ENCODE data around the gene ZNF614.

Gene ZNF614

GRCh38 chr19:52028027-52028779 is at the start of gene ZNF614:
Gene ZNF614, minus strand, starts transcription at chr19:52028379. Its CDS starts 2,634 bp downstream, at chr19:52025745.
- TF ChIP-seq GATA3 (IDR thresholded peaks at IDR 0.05; ENCODE audit: low read depth, low read length) = no peak
- no peak for TF ChIP-seq GATA2 (IDR thresholded peaks at IDR 0.05; ENCODE audit: low read depth, low read length)

DNA sequence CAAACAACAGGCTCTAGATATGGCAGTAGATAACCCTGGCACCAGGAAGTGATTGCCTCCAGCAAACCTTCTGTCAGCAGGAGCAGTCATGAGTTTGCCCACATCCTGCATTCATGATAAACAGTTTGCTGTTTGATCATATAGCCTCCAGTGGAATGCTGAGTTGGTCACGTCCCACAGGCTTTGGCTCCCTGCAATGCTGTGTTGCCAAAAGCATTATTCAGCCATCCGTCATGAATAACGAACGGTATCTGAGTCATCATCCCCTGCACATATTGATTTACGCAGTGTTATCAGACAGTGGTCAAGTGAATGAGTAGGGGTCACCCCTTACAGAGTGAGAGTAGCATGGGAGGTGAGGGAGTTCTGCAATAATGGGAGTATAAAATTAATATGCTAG is 42.3 kb upstream of the ZNF614 start:
- TF ChIP-seq GATA2 (IDR thresholded peaks at IDR 0.05; ENCODE audit: low read depth, low read length) (no peak), GATA3 (IDR thresholded peaks at IDR 0.05; ENCODE audit: low read depth, low read length) (no peak)

- TF ChIP-seq GATA2 (IDR thresholded peaks at IDR 0.05; ENCODE audit: low read depth, low read length) (no peak), GATA3 (IDR thresholded peaks at IDR 0.05; ENCODE audit: low read depth, low read length) (no peak)
These were observed 41.5 kb upstream of the ZNF614 start for GRCh38 chr19:52069653-52070052.

DNA sequence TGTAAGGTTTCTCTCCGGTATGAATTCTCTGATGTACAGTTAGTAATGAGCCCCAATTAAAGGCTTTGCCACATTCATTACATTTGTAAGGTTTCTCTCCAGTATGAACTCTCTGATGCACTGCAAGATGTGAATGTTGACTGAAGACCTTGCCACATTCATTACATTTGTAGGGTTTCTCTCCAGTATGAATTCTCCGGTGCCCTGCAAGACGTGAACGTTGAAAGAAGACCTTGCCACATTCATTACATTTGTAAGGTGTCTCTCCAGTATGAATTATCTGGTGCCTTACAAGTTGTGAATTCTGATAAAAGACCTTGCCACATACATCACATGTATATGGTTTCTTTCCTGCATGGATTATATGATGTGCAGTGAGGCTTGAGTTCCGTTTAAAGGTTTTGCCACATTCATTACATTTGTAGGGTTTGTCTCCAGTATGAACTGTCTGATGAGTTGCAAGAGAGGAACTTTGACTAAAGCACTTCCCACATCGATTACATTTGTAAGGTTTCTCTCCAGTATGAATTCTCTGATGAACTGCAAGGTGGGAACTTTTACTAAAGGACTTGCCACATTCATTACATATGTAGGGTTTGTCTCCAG is 38.2 kb upstream of the ZNF614 start:
- TF ChIP-seq GATA3 (IDR thresholded peaks at IDR 0.05; ENCODE audit: low read depth, low read length) (no peak), GATA2 (IDR thresholded peaks at IDR 0.05; ENCODE audit: low read depth, low read length) (no peak)

GRCh38 chr19:52065399-52065798 is 37.2 kb upstream of the ZNF614 start:
- no peak for TF ChIP-seq GATA2 (IDR thresholded peaks at IDR 0.05; ENCODE audit: low read depth, low read length)
- TF ChIP-seq GATA3 (IDR thresholded peaks at IDR 0.05; ENCODE audit: low read depth, low read length) = no peak

DNA sequence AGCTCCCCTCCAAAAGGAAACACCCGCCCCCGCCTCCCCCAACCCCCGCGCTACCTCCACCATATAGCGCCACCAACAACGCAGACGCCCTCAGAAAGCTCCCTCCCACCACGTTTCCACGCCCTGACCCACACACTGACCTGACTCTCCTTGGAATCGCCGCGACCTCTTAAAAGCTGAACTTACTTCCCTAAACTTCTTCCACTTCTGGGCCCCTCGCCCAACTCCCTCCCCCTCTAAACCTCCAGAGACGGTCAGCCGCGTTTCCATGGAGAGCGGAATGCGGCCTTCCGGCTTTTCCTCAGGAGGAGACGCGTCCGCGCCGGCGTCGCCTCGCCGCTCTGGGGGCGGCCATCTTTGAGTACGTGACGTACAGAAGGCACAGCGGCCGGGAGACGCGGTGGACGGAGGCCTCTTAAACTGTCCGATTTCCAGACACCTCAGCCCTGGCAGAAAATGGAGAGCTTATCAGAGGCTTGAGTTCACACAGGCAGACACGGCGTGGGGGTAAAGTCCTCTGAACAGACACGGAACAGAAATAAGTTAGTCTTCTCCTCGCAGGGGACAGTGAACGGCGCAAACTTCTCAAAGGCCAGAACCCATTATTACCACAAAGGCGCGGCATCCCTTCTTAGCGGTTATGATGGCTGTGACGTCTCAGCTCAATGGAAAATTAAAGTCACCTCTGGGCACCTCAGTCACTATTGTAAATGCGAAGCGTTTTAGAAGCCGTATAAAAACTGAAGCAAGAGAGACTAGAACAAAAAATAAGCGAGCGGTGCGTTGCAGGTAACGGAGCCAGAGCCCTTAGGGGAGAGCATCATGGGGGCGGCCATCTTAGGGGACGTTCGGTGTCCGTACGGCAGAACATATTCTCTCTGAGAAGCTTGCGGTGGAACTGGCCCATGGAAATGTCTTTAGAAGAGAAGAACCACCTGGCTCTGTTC is 20.6 kb upstream of the ZNF614 start, which contains the start of gene ZNF432:
Gene ZNF432 (minus strand): TSS at position 284 of the 947 bp plus-strand sequence. CDS start 1,970 bp downstream, outside the sequence.
- no peak for TF ChIP-seq GATA3 (IDR thresholded peaks at IDR 0.05; ENCODE audit: low read depth, low read length)
- no peak for TF ChIP-seq GATA2 (IDR thresholded peaks at IDR 0.05; ENCODE audit: low read depth, low read length)

- TF ChIP-seq GATA3 (IDR thresholded peaks at IDR 0.05; ENCODE audit: low read depth, low read length) (no peak), GATA2 (IDR thresholded peaks at IDR 0.05; ENCODE audit: low read depth, low read length) (no peak)
These were observed 11.0 kb upstream of the ZNF614 start for GRCh38 chr19:52039169-52039568.

DNA sequence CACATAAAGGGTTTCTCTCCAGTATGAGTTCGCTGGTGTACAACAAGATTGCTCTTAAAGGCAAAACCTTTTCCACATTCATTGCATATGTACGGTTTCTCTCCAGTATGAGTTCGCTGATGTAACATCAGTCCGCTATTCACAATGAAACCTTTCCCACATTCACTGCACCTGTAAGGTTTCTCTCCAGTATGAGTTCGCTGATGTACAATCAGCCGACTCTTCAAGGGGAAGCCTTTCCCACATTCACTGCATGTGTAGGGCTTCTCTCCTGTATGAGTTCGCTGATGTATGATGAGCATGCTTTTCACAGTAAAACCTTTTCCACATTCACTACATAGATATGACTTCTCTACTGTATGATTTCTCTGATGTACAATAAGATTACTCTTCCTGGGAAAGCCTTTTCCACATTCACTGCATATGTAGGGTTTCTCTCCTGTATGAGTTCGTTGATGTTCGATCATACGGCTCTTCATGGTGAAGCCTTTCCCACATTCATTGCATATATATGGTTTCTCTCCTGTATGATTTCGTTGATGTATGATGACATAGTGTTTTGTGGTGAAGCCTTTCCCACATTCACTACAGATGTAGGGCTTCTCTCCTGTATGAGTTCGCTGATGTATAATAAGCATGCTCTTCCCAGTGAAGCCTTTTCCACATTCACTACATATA is 6.0 kb upstream of the ZNF614 start:
- TF ChIP-seq GATA2 (IDR thresholded peaks at IDR 0.05; ENCODE audit: low read depth, low read length) (no peak), GATA3 (IDR thresholded peaks at IDR 0.05; ENCODE audit: low read depth, low read length) (no peak)

- TF ChIP-seq GATA2 (IDR thresholded peaks at IDR 0.05; ENCODE audit: low read depth, low read length) = no peak
- no peak for TF ChIP-seq GATA3 (IDR thresholded peaks at IDR 0.05; ENCODE audit: low read depth, low read length)
These were observed 573 bp upstream of the ZNF614 start for GRCh38 chr19:52028780-52029123.

- no peak for TF ChIP-seq GATA2 (IDR thresholded peaks at IDR 0.05; ENCODE audit: low read depth, low read length)
- TF ChIP-seq GATA3 (IDR thresholded peaks at IDR 0.05; ENCODE audit: low read depth, low read length) = no peak
These were observed 6.0 kb downstream of the ZNF614 start for GRCh38 chr19:52022193-52022592.

GRCh38 chr19:52020506-52020905 is 7.7 kb downstream of the ZNF614 start:
- no peak for TF ChIP-seq GATA2 (IDR thresholded peaks at IDR 0.05; ENCODE audit: low read depth, low read length)
- TF ChIP-seq GATA3 (IDR thresholded peaks at IDR 0.05; ENCODE audit: low read depth, low read length) = no peak

DNA sequence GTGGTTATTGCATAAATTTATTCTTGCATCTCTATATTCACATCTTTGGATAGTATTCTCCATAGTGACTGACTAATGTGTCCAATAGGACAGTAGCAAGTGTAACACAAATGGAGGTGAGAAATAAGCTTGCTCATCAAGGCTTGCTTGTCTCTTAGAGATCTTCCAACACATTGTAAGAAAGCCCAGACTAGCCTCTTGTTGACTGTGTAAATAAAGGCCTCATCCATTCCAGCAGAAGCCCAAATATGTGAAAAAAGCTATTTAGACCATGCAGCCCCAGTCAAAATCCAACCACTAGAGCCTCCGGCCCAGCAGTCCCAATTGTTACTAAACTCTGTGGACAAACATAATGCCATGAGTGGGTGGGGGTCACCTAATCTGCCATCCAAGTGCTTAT is 17.5 kb downstream of the ZNF614 start:
- TF ChIP-seq GATA3 (IDR thresholded peaks at IDR 0.05; ENCODE audit: low read depth, low read length) (no peak), GATA2 (IDR thresholded peaks at IDR 0.05; ENCODE audit: low read depth, low read length) (no peak)

DNA sequence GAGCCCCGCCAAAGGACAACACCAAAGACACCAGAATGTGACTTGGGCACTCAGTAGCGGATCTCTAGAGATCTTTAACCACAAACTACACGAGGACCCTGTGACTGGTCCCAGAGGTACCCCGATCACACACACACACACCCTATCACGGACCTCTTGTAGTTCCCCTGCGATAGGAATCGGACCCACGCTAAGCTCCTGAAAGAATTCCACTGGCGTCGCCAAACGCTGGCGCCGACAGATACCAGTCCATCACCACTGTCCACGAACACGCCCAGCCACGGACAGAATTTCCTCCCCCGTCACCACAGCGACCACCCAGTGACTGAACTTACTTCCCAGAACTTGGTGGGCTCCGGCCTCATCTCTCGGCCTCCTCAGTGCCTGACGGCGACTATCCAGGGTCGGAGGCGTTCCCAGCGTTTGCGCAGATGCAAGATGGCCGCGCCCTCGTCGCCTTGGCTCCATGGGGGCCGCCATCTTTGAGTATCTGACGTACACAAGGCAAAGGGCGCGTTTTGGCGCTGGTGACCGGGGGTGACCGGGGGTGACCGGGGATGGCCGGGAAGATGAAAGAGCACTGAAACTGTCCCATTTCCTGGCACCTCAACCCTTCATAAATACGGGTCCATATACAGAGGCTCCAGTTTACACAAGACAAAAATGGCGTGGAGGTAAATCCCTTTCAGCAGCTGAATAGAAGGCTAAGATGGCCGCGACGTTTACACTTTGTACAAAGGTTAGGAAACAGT is 20.2 kb downstream of the ZNF614 start, which contains the start of gene ZNF615:
Gene ZNF615 (minus strand): TSS at position 406 of the 752 bp plus-strand sequence. CDS start 4,500 bp downstream, outside the sequence.
- TF ChIP-seq GATA2 (IDR thresholded peaks at IDR 0.05; ENCODE audit: low read depth, low read length) (no peak), GATA3 (IDR thresholded peaks at IDR 0.05; ENCODE audit: low read depth, low read length) (no peak)

All from SH-SY5Y (cell line).